ENCODE data around the gene HTR6.

HTR6 gene

GRCh38 chr1:19690342-19690741 is 25.7 kb downstream of the HTR6 start:
- H3K4me3 ChIP-seq (ENCODE audit: control insufficient read depth, low read depth, low read length) = no peak overlapping the region
- TF ChIP-seq CTCF (IDR thresholded peaks at IDR 0.05; ENCODE audit: control insufficient read depth, insufficient read depth, low read depth, low read length, missing control alignments) = no peak

GRCh38 chr1:19694298-19694697 is 29.6 kb downstream of the HTR6 start:
- no peak for DNase-seq (ENCODE audit: low read depth)
- no peak for TF ChIP-seq CTCF (IDR thresholded peaks at IDR 0.05; ENCODE audit: control insufficient read depth, insufficient read depth, low read depth, low read length, missing control alignments)
- no peak overlapping the region for H3K4me3 ChIP-seq (ENCODE audit: control insufficient read depth, low read depth, low read length)

More at GRCh38 chr1:19690342-19690741, 25.7 kb downstream of the HTR6 start:
- DNase-seq (ENCODE audit: low read depth) = no peak

GRCh38 chr1:19695772-19696171 is 31.1 kb downstream of the HTR6 start:
- H3K4me3 ChIP-seq (ENCODE audit: control insufficient read depth, low read depth, low read length) = no peak overlapping the region
- no peak for TF ChIP-seq CTCF (IDR thresholded peaks at IDR 0.05; ENCODE audit: control insufficient read depth, insufficient read depth, low read depth, low read length, missing control alignments)
- DNase-seq (ENCODE audit: low read depth) = no peak

- no peak for TF ChIP-seq CTCF (IDR thresholded peaks at IDR 0.05; ENCODE audit: control insufficient read depth, insufficient read depth, low read depth, low read length, missing control alignments)
- DNase-seq (ENCODE audit: low read depth) = no peak
- H3K4me3 ChIP-seq (ENCODE audit: control insufficient read depth, low read depth, low read length) = no peak overlapping the region
Observed at GRCh38 chr1:19696820-19697219, 32.1 kb downstream of the HTR6 start.

GRCh38 chr1:19698181-19698580 is 33.5 kb downstream of the HTR6 start:
- no peak for TF ChIP-seq CTCF (IDR thresholded peaks at IDR 0.05; ENCODE audit: control insufficient read depth, insufficient read depth, low read depth, low read length, missing control alignments)

GRCh38 chr1:19700079-19700777 is 35.6 kb downstream of the HTR6 start:
- no peak for DNase-seq (ENCODE audit: low read depth)
- no peak for TF ChIP-seq CTCF (IDR thresholded peaks at IDR 0.05; ENCODE audit: control insufficient read depth, insufficient read depth, low read depth, low read length, missing control alignments)
- H3K4me3 ChIP-seq (ENCODE audit: control insufficient read depth, low read depth, low read length) = no peak overlapping the region

More at GRCh38 chr1:19698181-19698580, 33.5 kb downstream of the HTR6 start:
- no peak overlapping the region for H3K4me3 ChIP-seq (ENCODE audit: control insufficient read depth, low read depth, low read length)
- no peak for DNase-seq (ENCODE audit: low read depth)

All from AG09309 (cell line).